Neural cell (in vitro differentiated cells): ENCODE measurements around the gene BRAF.

Source experiments
- EZH2 ChIP-seq: fragments of 200-600, 300-800 bp; shearing (Covaris generic), sonication (generic); IDR thresholded peaks from 2 replicates; pipeline ENCODE4 v1.6.1; 2014; ENCODE audit warnings: antibody characterized with exemption, low read length, borderline replicate concordance, mild to moderate bottlenecking; ENCODE audit not compliant: insufficient read depth, poor library complexity, severe bottlenecking
- POLR2AphosphoS5 ChIP-seq: IDR thresholded peaks from 2 replicates; pipeline ENCODE4 v1.6.1; 2012

DNA sequence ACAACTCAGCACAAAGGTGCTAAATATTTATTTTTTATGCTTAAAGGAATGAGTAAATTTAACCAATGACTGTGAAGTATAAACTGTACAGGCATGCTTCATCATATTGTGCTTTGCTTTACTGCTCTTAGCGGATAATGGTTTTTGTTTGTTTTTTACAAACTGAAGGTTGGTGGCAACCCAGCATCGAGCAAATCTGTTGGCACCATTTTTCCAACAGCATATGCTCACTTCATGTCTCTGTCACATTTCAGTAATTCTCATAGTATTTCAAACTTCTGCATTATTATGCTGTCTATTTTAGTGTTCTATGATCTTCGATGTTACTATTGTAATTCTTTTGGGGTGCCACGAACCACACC is 22.8 kb downstream of the BRAF start:
- no peak for TF ChIP-seq POLR2AphosphoS5
- TF ChIP-seq EZH2: no peak
